Liver (tissue), 3 donors: Measurements from ENCODE around the gene SLITRK2.

ENCODE experiments used
- CTCF ChIP-seq: fragments of 150-350 bp; IDR thresholded peaks from 2 replicates; pipeline ENCODE4 v1.5.1; 2017; ENCODE audit warnings: improper control_type of control experiment, low read depth, low read length; ENCODE audit not compliant: missing input control
- JUND ChIP-seq, 2 donors: IDR thresholded peaks; 2 replicates each; pipeline ENCODE4 v1.6.1; 2016; ENCODE audit warnings: antibody characterized with exemption in 2 of 2
- RAD21 ChIP-seq, 2 donors: IDR thresholded peaks; 2 replicates each; pipeline ENCODE4 v1.6.1; 2016; ENCODE audit warnings: antibody characterized with exemption in 2 of 2, mild to moderate bottlenecking in 2 of 2
- REST ChIP-seq: IDR thresholded peaks from 2 replicates; pipeline ENCODE4 v1.6.1; 2016; ENCODE audit warnings: antibody characterized with exemption, mild to moderate bottlenecking
- SP1 ChIP-seq: IDR thresholded peaks from 2 replicates; pipeline ENCODE4 v1.6.1; 2018; ENCODE audit warnings: antibody characterized with exemption, mild to moderate bottlenecking
- donor health status: healthy.
- donor health status: healthy.

- TF ChIP-seq CTCF (no peak), REST (no peak), SP1 (no peak), RAD21 (IDR thresholded peaks at IDR 0.05) (no peak), JUND (IDR thresholded peaks at IDR 0.05) (no peak)
Observed at GRCh38 chrX:145856181-145856580, 38.6 kb downstream of the SLITRK2 start.
